GM04503 (cell line): ENCODE data around the gene TOP3B.

ENCODE experiments used
- DNase-seq: peaks from one replicate; pipeline ENCODE4 v3.0.0-alpha.2; 2012; ENCODE audit warnings: low read depth

TOP3B gene

DNA sequence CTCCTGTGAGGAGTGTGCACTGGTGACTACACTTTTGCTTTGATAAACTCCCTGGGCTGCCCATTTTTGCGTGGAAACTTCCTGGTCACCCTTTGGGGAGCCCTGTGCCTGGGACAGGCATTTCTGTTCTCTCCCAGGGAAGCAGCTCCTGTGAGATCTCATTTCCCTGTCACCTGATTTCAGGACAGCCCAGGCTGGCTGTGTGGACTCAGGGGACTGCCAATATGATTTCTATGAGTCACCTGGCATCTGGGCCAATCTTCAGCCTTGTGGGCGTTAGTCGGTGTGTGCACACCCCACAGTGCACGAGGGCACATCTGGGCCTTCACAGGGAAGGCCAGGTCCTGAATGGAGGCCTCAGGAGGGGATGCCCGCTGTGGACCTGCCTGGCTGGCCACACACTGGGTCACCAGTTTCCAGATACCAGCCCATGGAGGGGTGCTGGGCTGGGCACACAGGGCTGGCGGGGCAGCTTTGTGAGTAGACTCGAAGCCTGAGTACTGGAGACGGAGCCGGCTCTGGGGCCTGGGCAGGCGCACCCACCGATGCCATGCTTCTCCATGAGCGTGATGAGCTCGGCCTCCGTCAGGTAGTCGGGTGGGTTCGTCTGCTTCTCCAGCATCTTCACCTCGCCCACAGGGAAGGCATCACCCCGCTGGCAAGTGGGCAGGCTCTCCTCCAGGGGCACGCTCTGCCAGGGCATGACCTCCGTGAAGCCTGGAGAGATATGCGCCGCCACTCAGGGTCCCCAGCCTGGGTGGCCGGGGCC, 20.5 kb downstream of the TOP3B start:
- DNase-seq, result no peak

DNA sequence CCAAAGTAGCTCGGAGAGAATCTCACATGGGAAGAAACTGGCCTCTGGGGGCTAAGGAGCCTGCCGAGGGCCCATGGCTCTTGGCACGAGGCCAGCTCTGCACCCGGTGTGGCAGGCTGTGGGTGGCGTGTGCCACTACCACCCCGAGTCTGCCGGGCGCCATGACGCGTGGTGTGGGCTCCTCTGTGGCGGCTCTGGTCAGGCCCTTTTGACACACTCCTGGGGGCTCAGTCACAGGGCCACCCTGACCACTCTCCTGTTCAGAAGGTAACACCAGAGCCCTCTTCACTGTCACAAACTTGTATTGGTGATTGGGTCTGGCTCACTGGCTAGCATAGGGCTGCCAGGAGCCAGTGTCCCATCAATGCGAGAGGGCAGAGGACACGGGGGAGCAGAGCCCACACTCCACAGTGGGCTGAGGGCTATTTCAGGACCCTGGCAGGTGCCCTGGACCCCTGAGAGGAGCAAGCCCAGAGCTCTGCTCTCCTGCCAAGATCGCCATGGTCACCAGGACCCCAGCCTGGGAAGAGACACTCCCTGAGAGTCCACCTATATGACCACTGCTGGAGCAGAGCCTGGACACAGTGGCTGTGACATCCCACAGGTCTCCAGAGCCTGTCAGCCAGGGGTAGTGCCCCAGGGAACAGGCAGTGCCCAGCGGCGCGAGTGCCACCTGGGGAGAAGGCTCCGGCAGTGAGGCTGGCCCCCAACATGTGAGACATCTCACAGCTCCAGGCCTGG, 21.3 kb downstream of the TOP3B start:
- no peak for DNase-seq

DNA sequence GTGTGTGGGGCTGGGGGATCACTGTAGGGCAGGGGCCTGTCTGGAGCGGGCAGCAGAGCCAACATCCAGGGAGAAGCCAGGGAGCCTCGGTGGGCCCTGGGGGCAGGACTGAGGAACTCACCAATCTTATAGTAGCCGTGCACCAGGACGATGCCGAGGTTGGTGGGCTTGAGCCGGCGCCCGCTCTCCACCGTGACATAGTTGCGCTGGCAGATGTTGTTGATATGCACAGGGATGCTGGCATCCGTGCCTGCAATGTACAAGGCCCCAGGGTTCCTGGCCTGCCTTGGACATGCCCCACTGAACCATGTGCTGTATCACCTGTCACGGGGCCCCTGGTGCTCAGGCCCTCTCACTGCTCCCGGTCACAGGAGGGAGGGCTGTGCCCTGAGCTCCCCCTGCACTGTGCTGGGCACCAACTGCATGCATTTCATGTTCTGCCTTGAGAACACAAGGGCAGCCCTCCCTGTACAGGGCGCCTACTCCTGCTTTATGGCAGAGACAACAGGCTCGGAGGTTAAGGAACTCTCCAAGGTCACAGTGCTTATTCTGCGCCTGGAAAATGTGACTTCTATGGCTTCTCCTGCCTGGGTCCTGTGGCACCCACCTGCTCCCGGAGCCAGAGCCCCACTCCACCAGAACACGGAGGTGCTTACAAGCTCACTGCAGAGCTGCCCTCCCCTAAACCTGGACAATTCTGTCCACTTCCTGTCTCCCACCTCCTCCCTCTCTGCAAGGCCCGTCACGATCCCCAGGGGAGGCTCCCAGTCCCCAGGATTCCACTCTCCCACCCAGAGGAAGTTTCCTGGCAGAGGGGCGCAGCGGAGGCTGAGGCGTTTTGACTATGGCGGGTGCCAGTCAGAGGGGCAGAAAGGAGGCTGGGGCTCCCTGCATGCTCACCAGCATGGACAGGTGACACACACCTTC, 22.1 kb downstream of the TOP3B start:
- no peak for DNase-seq

DNA sequence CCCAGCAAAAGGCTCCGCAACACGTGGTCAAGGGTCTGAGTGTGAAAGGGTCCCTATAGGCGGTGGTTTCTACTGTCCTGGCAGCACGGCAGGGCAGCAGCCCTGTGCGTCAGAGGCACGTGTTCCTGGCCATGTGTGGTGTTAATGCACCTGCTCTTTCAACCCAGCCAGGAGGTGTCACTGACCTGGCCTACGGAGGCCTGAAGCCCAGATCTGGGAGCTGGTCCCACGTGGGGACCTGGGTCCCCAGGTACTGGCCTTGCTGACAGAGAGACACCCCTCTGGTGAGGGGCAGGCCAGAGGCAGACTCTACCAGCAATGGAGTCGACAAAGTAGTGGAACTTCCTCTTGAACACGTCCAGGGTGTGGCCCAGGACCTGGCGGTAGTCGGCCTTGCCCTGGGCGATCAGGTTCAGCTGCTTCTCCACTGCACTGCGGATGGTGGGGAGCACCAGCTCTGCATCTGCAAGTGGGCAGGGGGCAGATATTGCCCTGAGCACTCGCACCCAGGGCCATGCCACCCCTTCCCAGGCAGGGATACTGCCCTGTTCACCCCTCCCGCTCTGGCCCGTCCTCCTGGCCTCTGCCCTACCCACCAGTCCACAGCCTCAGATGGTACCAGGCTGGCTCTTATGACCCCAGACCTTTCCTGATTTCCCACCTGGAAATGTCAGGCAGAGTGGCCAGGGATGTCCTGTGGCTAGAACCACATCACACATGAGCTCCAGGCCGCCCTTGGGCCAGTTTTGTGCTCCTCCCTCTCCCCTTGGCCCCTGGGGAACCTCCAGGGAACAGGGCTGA, 23.1 kb downstream of the TOP3B start:
- no peak for DNase-seq

DNA sequence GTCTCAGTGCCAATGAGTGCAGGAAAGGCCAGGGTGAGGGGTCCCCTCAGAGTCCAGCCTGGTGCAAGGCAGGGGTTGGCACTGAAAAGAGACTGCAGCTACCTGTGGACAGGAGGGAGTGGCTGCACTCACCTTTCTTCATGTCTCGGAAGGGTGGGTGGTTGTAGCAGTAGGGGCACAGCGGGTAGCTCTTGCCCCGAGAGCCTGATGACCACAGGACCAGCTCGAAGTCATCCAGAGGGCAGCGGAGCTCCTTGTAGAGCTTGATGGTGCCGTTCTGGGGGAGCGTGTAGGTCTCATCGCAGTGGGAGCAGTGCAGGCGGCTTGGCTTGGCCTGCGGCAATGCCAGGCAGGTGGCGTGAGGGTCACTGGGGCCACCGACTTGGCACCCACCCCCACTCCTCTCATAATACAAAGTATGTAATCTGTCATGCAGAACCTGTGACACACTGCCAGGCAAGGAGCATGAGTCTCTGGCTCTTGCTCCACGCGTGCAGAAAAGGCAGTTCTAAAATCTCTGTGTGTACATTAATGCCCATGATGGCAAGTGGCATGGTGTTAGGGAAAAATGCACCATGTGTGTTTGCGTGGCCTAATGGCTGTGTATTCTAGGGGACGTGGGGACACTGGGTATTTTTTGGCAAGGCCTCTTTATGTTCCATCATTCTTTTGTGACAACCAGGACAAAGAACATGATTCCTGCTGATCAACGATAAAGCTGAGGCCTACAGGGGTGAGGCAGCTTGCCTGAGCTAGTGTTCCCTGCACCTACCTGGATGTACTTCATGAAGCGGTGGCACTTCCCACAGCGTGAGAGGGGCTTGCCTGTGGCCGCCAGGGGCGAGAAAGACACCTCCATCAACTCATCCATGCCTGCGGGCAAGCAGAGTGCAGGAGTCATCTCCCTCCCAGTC, 24.0 kb downstream of the TOP3B start:
- DNase-seq, result no peak

DNA sequence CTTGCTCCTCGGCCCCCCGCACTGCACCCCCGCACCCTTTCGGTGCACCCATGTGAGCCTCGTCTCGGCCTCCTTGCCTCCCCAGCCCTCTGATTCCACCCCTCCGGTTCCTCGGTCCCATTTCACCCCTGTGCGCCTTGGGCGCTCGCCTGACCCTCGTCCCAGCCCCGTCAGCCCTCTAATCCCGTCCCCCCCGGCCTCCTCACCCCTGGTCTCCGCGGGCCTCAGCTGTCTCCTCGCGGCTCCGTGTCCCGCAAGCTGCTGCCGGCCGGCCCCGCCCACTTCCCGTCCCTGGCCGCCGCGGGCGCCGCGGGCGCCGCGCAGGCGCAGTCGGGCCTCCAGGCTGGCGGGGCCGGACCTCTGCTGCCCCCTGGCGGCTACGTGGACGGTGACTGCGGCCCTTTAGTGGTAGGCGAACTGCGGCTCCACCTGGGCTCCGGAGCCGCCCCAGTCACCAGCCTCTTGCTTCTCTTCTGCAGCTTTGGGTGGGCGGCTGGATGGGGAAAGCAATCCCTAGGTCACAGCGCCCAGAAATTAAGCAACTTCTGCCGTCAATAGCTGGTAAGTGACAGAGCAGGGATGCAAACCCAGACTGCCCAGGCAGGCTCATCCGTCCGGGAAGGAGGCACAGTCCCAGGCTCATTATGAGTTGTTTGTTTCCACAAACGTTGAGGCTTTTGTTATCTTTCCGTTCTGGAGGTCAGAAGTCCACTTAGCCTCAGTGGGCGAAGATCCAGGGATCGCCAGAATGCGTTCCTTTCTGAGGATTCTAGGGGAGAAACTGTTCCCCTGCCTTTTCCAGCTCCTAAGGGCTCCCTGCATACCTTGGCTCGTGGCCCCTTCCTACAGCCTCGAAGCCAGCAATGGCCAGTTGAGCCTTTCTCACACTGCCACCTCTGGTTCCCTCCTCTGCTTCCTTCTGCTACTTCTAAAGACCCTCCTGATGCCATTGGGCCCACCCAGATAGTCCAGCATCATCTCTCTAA, 29.7 kb downstream of the TOP3B start, which contains the start of gene PPM1F:
Gene PPM1F, minus strand, starts transcription at position 263 of the 986 bp plus-strand sequence. CDS start 6,800 bp downstream, outside the sequence.
- no peak for DNase-seq

DNA sequence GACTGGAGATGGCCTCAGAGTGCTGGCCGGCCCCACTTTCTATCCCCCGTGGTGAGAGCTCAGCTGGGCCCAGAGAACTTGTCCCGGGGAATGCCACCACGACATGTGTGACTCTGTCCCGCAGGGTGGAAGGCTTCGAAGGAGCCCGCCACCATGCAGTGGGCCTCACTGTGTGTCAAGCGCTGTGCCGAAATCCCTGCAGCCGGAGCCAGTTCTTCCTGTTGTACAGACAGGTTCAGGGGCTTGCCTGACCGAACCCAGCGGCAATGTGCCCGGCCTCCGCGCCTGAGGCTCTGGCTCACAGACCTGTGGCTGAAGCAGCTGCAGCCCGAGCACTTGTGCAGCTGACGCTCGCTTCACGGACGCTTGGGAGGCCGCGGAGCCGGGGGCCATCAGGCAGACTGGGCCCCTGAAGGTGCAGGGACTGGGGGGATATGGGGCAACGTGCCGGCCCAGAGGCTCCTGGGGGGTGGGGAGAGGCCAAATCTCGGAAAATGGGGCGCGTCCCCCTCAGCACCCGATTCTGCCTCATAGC, 30.6 kb downstream of the TOP3B start:
- no peak for DNase-seq

DNA sequence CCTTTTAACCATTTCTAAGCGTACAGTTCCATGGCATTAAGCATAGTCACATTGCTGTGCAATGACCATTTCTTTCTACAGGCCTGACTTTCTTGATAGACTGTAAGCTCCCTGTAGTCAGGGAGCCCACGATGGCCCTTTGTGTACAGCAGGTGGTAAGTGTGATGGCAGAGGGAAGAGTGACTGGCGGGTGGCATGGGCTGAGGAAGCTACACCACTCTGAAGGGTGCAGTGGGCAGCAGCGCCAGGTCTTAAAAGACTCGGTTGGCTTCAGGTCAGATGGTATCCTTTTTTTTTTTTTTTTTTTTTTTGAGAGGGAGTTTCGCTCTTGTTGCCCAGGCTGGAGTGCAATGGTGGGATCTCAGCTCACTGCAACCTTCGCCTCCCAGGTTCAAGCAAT, 31.5 kb downstream of the TOP3B start:
- DNase-seq, result no peak

DNA sequence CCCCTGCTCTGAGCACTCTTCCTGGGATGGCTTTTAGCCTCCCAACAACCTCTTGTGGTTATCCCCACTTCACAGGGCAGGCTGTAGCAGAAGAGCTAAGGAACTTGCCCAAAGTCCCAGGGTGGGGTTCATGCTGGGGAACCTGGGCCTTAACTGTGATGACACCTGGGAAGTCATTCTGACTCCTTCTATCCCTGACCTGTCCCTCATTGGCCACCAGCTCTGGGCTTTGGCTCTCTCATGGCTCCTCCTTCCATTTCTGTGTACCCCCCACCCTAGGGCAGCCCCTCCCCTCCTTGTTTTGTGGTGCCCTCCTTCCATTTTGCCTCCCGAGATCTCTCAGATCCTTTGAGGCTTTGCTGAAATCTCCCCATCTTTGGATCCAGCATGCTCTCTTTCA, 32.6 kb downstream of the TOP3B start:
- no peak for DNase-seq

DNA sequence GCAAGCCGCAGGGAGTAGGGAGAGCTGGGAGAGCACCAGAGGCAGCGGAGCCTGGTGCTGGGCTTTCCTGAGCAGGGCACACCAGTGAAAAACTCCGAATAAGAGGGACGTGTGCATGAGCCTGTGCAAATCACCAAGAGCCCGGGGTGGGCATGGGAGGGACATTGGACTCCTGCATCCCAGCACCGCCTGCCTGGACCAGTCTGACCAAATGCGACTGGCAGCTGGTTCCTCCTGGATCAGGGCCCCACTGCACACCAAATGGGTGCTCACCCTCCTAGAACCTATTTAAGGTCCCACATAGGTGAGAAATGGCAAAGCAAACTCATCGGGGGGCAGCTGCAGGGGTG, 33.0 kb downstream of the TOP3B start:
- DNase-seq, result no peak

DNA sequence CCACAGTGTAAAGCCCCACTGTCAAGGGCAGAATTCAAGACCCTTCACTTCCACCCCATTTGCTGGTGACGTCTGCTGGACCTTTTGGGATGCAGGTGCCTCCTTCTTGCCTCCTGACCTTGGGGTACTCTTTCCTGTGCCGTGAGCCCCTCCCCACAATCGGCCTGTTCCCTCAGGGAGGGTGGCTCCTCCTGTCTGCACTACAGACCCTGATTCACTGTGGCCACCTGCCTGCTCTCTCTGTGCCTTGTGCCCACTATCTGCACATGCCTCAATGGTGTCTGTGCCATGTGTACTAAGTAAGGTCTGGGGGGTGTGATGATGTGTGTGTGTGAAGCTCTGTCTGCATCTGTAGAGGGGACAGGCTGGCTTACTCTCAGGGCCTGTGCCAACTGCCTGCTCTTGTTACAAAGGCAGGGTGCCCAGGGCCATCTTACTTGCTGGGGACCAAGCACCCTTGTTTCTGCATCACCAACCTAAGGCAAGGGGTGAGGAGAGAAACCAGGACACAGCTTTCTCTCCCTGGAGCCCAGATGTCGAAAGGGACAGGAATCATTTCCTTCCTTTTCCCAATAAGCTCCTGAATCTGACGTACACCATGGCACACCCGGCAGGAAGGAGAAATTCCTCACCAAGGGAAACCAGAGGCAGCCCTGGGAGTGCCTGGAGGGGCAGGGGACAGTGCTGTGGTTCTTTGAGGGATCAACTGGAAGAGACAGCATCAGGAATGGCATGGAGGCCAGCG, 33.6 kb downstream of the TOP3B start:
- DNase-seq, result no peak

DNA sequence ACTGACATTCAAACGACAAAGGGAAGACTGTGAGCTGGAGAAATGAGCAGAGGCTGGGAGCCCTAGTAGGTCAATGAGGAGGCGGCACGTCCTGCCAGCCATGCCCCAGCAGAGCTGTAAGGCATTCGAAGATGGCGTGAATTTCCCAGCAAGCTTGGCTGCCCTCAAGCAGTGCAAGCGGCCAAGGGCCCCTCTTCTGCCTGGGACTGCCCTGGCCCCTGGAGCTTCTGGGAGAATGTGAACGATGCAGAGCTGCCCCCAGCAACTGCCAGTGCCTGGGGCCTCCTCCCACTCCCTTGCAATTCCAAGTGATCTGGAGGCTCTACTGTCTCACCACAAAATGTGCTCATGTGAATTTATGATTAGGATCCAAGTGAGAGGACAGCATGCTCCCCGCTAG, 34.2 kb downstream of the TOP3B start:
- no peak for DNase-seq

DNA sequence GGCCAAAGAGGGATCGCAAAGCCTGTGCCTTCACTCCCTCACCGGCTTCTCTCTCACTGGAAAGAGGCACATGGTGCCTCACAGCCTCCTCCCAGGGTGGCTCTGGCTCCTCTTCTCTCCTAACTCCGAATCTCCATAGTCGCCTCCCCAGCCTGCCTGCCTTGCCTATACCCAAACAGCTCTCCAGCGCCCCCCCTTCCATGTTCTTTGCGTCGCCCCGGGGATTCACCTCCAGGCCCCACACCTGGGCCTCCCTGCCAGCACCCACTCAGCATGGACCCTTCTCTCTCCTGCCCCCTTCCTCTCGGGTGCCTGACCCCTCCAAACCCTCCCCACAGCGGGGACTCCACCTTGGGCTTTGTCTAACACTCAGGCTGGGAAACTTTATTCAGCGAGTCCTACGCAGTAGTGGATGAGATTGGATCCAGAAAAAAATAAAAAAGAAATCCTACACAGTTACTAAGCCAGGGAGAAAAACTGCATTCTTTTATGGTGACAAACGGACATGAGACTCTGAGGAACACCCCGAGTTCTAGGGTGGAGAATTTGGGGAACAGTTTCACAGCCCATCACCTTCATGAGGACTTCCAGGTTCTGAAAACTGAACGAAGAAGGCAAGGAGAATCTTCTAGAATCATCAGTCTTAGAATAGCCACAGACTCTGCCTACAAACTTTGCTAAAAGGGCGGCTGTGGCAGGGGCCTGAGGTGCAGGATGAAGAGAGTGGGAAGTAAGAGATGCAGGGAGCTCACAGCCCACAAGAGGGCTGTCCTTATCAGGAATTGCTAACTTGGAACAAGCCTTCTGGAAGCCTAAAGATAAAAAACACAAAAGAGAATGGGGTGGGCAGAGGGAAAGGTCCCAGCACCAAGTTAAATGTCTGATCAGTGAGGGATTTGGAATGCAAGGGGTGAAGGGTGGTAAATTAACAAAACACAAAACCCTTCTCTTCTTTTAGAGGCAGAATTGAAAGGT, 35.3 kb downstream of the TOP3B start:
- DNase-seq, result no peak

DNA sequence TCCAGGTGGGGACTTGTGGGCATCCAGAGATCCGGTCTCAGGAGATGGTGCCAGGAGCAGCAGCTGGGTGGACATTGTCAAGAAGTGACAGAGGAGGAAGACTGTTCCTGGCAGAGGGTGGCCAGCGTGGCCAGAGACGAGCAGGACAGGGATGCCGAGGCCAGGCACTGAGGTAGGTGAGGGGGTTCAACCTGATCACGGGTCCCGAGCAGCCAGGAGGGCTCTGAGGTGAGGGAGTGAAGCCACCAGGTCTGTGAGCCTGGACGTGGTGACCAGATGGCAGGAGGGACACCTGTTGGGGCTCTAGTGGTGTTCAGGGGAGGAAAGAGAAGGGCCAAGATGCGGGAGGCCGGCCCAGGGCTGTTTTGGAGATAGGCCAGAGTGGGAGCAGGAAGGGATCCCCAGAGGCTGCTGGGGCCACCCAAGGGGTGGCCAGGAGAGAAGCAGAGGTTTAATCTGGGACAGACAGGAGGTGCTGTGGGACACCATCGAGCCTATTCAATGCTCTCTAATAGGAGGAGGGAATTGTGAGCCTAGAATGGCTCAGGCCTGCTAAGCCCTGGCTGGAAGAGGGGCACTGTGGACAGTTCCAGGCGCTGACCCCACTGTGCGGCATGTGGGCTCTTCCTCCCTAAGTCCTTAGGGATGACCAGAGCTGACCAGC, 36.2 kb downstream of the TOP3B start:
- no peak for DNase-seq

DNA sequence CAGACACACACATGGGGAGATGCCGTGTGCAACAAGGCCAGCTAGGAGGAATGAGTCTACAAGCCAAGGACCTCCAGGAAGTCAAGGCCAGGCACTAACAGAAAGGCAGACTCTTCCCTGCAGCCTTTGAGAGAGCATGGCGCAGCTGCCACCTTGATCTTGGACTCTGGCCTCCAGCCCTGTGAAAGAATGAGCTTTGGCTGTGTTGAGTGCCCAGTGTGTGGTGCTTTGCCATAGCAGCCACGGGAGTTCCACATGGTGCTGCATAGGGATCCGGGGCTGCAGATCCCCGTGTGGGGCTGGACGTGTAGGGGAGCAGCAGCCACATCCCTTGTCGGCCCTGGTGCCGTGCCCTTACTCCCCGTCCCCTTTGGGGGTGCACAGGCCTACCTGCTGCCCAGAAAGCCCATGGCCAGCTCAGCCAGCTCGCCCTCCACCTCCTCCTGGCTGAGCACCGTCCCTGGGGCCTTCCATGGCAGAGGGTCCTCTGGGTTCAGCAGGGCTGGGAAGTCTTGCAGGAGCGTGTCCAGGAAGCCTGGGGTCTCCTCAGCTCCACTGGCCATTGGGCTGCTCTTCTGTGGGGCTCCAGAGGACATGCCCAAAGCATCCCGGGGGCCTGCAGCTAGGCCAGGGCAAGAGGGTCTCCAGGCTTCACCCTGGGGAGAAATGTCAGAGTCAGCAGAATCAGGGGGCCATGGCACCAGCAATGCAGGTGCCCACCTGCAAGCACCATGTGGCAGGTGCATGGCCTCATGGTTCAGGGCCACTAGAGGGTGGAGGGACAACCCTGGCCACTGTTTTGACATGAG, 36.9 kb downstream of the TOP3B start:
- DNase-seq, result no peak

DNA sequence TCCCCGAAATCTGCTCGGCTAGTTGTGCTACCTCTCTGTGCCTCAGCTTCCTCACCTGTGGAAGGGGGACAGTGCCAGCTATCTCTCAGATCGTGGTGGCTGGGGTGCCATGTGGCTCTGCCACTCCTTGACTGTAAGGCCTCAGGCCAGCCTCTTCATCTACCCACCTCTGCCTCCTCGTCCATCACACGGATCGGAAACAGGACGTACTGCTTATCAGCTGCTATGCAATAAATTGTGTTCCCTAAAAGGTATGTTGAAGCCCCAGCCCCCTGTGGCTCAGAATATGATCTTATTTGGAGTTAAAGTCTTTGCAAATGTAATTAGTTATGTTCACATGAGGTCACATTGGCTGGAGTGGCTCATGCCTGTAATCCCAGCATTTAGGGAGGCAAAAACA, 37.7 kb downstream of the TOP3B start:
- DNase-seq, result no peak
